ENCODE measurements around the gene CNNM4.

The CNNM4 gene

GRCh38 chr2:96759548-96759947 lies 1.2 kb upstream of the CNNM4 start:
- DNase-seq, result no peak

- peak; percentile 69 for DNase-seq
These were observed 507 bp downstream of the CNNM4 start for GRCh38 chr2:96760986-96761832.

- DNase-seq, result peak; percentile 74
These were observed 2.0 kb downstream of the CNNM4 start for GRCh38 chr2:96762529-96763311.

GRCh38 chr2:96763511-96764252 lies 3.0 kb downstream of the CNNM4 start:
- DNase-seq, result peak; percentile 76

- DNase-seq, result peak; percentile 49
These were observed 3.5 kb downstream of the CNNM4 start for GRCh38 chr2:96764253-96764637.

GRCh38 chr2:96767135-96767871 lies 6.6 kb downstream of the CNNM4 start:
- DNase-seq, result no peak

- no peak for DNase-seq
These were observed 7.4 kb downstream of the CNNM4 start for GRCh38 chr2:96768083-96768561.

- no peak for DNase-seq
These were observed 9.1 kb downstream of the CNNM4 start for GRCh38 chr2:96769814-96770213.

- no peak for DNase-seq
These were observed 9.9 kb downstream of the CNNM4 start for GRCh38 chr2:96770442-96771202.

- DNase-seq, result no peak
These were observed 11.3 kb downstream of the CNNM4 start for GRCh38 chr2:96771796-96772618.

- DNase-seq, result no peak
These were observed 12.4 kb downstream of the CNNM4 start for GRCh38 chr2:96772903-96773671.

- no peak for DNase-seq
These were observed 13.2 kb downstream of the CNNM4 start for GRCh38 chr2:96773922-96774321.

GRCh38 chr2:96775160-96775559 lies 14.5 kb downstream of the CNNM4 start:
- DNase-seq, result no peak

GRCh38 chr2:96783388-96783787 lies 22.7 kb downstream of the CNNM4 start:
- DNase-seq, result no peak

GRCh38 chr2:96787411-96787810 lies 26.7 kb downstream of the CNNM4 start:
- DNase-seq, result no peak

- DNase-seq, result peak; percentile 87
These were observed 27.9 kb downstream of the CNNM4 start for GRCh38 chr2:96788442-96789244.

- DNase-seq, result no peak
These were observed 28.5 kb downstream of the CNNM4 start for GRCh38 chr2:96789245-96789617.

- peak; percentile 52 for DNase-seq
These were observed 32.4 kb downstream of the CNNM4 start for GRCh38 chr2:96792772-96793749.

Measured in NCI-H82 (cell line).